Activated CD4-positive, CD25-positive, alpha-beta regulatory T cell (primary cell): ENCODE data around the gene EEF2.
"Not testable (repeated sequence)": the region's sequence is repeated elsewhere in the genome, so short reads cannot be mapped to it uniquely, and the experiment has no call there.

Source experiments
- DNase-seq, 4 experiments: peaks; one replicate each; lab custom pipeline; 2025; lab: John Stamatoyannopoulos, UW

The EEF2 gene

GRCh38 chr19:4014541-4015491, 29.6 kb upstream of the EEF2 start:
- no peak for DNase-seq

- no peak for DNase-seq
Observed at GRCh38 chr19:4013886-4014540, 28.8 kb upstream of the EEF2 start.

GRCh38 chr19:4012975-4013634, 27.8 kb upstream of the EEF2 start:
- DNase-seq: no peak

- no peak for DNase-seq
Observed at GRCh38 chr19:4012092-4012974, 27.1 kb upstream of the EEF2 start.

- DNase-seq: not testable (repeated sequence)
Observed at GRCh38 chr19:4011430-4011829, 26.2 kb upstream of the EEF2 start.

GRCh38 chr19:4010808-4011110, 25.5 kb upstream of the EEF2 start:
- DNase-seq: no peak

GRCh38 chr19:4009990-4010807, 24.9 kb upstream of the EEF2 start:
- DNase-seq: no peak

GRCh38 chr19:4007836-4008539, 22.7 kb upstream of the EEF2 start:
- no peak for DNase-seq

- peak; percentile 92 to 98 (median 96) for DNase-seq
Observed at GRCh38 chr19:4007021-4007835, 22.0 kb upstream of the EEF2 start, which contains the start of gene PIAS4. Gene PIAS4, plus strand, starts transcription at chr19:4007736. Its CDS starts 25 bp downstream, at chr19:4007761.

- DNase-seq: not testable (repeated sequence)
Observed at GRCh38 chr19:4005436-4005835, 20.2 kb upstream of the EEF2 start.

GRCh38 chr19:4000798-4001197, 15.5 kb upstream of the EEF2 start:
- not testable (repeated sequence) for DNase-seq

- not testable (repeated sequence) for DNase-seq
Observed at GRCh38 chr19:3998667-3999412, 13.6 kb upstream of the EEF2 start.

- DNase-seq: no peak
Observed at GRCh38 chr19:3995607-3996006, 10.3 kb upstream of the EEF2 start.

GRCh38 chr19:3990815-3991117, 5.5 kb upstream of the EEF2 start:
- DNase-seq: no peak

GRCh38 chr19:3987619-3988371, 2.5 kb upstream of the EEF2 start:
- peak; percentile 71 to 81 (median 76) for DNase-seq

- DNase-seq: peak in 1 of 4 experiments; percentile 21
Observed at GRCh38 chr19:3986260-3987041, 1.2 kb upstream of the EEF2 start.

GRCh38 chr19:3985643-3986259, 488 bp upstream of the EEF2 start:
- DNase-seq: no peak
